RWPE1 (cell line): ENCODE data around the gene ESRRG.

Experiments used
- CTCF ChIA-PET: fragments of 350-600 bp; sonication (Branson Sonifier 250); formaldehyde crosslinking; extraction: SDS; loops from one replicate; lab custom pipeline; 2021; lab: Yijun Ruan, JAX
- POLR2A ChIA-PET: fragments of 400-600 bp; formaldehyde crosslinking; extraction: SDS; loops from one replicate; lab custom pipeline; 2020; ENCODE audit warnings: antibody characterized with exemption; ENCODE audit not compliant: low non-redundant PET; lab: Yijun Ruan, JAX
- DNase-seq: peaks from one replicate; pipeline ENCODE4 v3.0.0; 2012; ENCODE audit warnings: low spot score
- H3K27ac ChIP-seq: fragments of 450-650 bp; 2 replicates; pipeline ENCODE4 v1.5.1; 2017
- CTCF ChIP-seq: fragments of 450-650 bp; conservative IDR thresholded peaks from 2 replicates; pipeline ENCODE4 v1.5.1; 2017; ENCODE audit warnings: low read depth, mild to moderate bottlenecking

Gene ESRRG

GRCh38 chr1:216560527-216560926, 162.7 kb downstream of the ESRRG start:
- no peak overlapping the region for H3K27ac ChIP-seq
- CTCF ChIA-PET, result interaction anchor here (0.7 kb wide), 1 partner anchor 1737 kb away, joined by 3 read pairs; no protein-coding TSS in a partner anchor
- POLR2A ChIA-PET, result no interaction called here
- TF ChIP-seq CTCF, result no peak
- DNase-seq, result no peak

GRCh38 chr1:216559359-216559758, 163.9 kb downstream of the ESRRG start:
- ChIA-PET CTCF (no interaction called here), POLR2A (no interaction called here)
- no peak for DNase-seq
- H3K27ac ChIP-seq, result no peak overlapping the region
- no peak for TF ChIP-seq CTCF

GRCh38 chr1:216555653-216556052, 167.6 kb downstream of the ESRRG start:
- no peak for TF ChIP-seq CTCF
- ChIA-PET POLR2A (no interaction called here), CTCF (interaction anchor here (0.6 to 0.8 kb wide), 4 partner anchors 36 to 727 kb away, joined by 3 to 4 read pairs (median 3); no protein-coding TSS in a partner anchor)
- no peak overlapping the region for H3K27ac ChIP-seq
- no peak for DNase-seq

- no peak for DNase-seq
- CTCF ChIA-PET, result interaction anchor here (1.0 kb wide), 1 partner anchor 13 kb away, joined by 4 read pairs; no protein-coding TSS in a partner anchor
- POLR2A ChIA-PET, result no interaction called here
- no peak overlapping the region for H3K27ac ChIP-seq
- TF ChIP-seq CTCF, result no peak
Measured at GRCh38 chr1:216554934-216555333, 168.3 kb downstream of the ESRRG start.

GRCh38 chr1:216553766-216554165, 169.5 kb downstream of the ESRRG start:
- CTCF ChIA-PET, result interaction anchor here (1.0 kb wide), 1 partner anchor 11 kb away, joined by 4 read pairs; no protein-coding TSS in a partner anchor
- no peak overlapping the region for H3K27ac ChIP-seq
- POLR2A ChIA-PET, result no interaction called here
- no peak for TF ChIP-seq CTCF
- DNase-seq, result no peak

GRCh38 chr1:216553040-216553439, 170.2 kb downstream of the ESRRG start:
- H3K27ac ChIP-seq, result no peak overlapping the region
- no peak for TF ChIP-seq CTCF
- DNase-seq, result no peak
- POLR2A ChIA-PET, result no interaction called here
- CTCF ChIA-PET, result interaction anchor here (0.6 kb wide), 1 partner anchor 92 kb away, joined by 3 read pairs; no protein-coding TSS in a partner anchor
